Left ventricle myocardium inferior (tissue), 1 donor: Measurements from ENCODE around the gene SSH2. TPM values are rescaled to one million over a fixed set of nuclear protein-coding genes. Genes with fewer than 3 reads are reported as not detected.

Experiments used
- DNase-seq: peaks from one replicate; pipeline ENCODE4 v3.0.0-alpha.2; 2020
- H3K27ac ChIP-seq: fragments of 200-600 bp; replicated peaks from 2 replicates; pipeline ENCODE4 v1.8.0; 2021
- H3K27me3 ChIP-seq: fragments of 200-600 bp; 2 replicates; pipeline ENCODE4 v1.8.0; 2021; ENCODE audit warnings: low read depth
- H3K36me3 ChIP-seq: fragments of 200-600 bp; 2 replicates; pipeline ENCODE4 v1.8.0; 2021
- H3K4me1 ChIP-seq: fragments of 200-600 bp; 2 replicates; pipeline ENCODE4 v1.8.0; 2021
- H3K4me3 ChIP-seq: fragments of 200-600 bp; 2 replicates; pipeline ENCODE4 v1.8.0; 2021; ENCODE audit warnings: mild to moderate bottlenecking, moderate library complexity
- H3K9me3 ChIP-seq: fragments of 200-600 bp; replicated peaks from 2 replicates; pipeline ENCODE4 v1.8.0; 2021
- CTCF ChIP-seq: fragments of 200-600 bp; IDR thresholded peaks from 2 replicates; pipeline ENCODE4 v1.8.0; 2021; ENCODE audit warnings: antibody characterized with exemption, mild to moderate bottlenecking, borderline replicate concordance
- intact Hi-C: fragments of 100-400 bp; cut with micrococcal nuclease; formaldehyde crosslinking; loops from one replicate; pipeline ENCODE4 v1.11.0; 2022
- total RNA-seq: library from RNA; stranded (reverse); fragmentation: NEBNext Ultra II Directional; extraction: Animal tissue kit (Norgen Biotek cat#: 25700); gene quantifications from one replicate; pipeline ENCODE4 v1.2.1, GENCODE V29; 2021
- donor health status: DM: no; HTN: yes; CAD: no; lungs with severe emphysema.

The SSH2 gene
- total RNA-seq, 1 donor from 2014 or later: 28.6 TPM

GRCh38 chr17:29807520-29808361, 122.3 kb downstream of the SSH2 start:
- H3K9me3 ChIP-seq: no peaks in the 10 kb centered on the region
- no peaks in the 10 kb centered on the region for H3K4me1 ChIP-seq
- H3K4me3 ChIP-seq: no peak overlapping the region
- intact Hi-C loops: loop anchor here (2.0 kb wide), 1 partner anchor 123 kb away; the partner anchor contains the start of gene SSH2
- peak; percentile 23 for DNase-seq
- H3K27me3 ChIP-seq: no peaks in the 10 kb centered on the region
- no peaks in the 10 kb centered on the region for H3K36me3 ChIP-seq
- peak; percentile 84 for TF ChIP-seq CTCF
- no peak overlapping the region for H3K27ac ChIP-seq

- no peaks in the 10 kb centered on the region for H3K4me1 ChIP-seq
- H3K36me3 ChIP-seq: no peaks in the 10 kb centered on the region
- H3K4me3 ChIP-seq: no peak overlapping the region
- H3K9me3 ChIP-seq: no peaks in the 10 kb centered on the region
- no peak for TF ChIP-seq CTCF
- DNase-seq: no peak
- no peak overlapping the region for H3K27ac ChIP-seq
- H3K27me3 ChIP-seq: no peaks in the 10 kb centered on the region
- intact Hi-C loops: no loop called here
Measured at GRCh38 chr17:29802246-29802645, 127.8 kb downstream of the SSH2 start.

- H3K27ac ChIP-seq: no peak overlapping the region
- intact Hi-C loops: no loop called here
- no peak for DNase-seq
Measured at GRCh38 chr17:29800457-29800856, 129.6 kb downstream of the SSH2 start.

GRCh38 chr17:29796652-29797051, 133.4 kb downstream of the SSH2 start:
- Histone ChIP-seq H3K27ac (no peak overlapping the region), H3K27me3 (no peaks in the 10 kb centered on the region), H3K4me1 (no peaks in the 10 kb centered on the region), H3K36me3 (peaks cover 13% of the 10 kb centered on the region), H3K4me3 (no peak overlapping the region), H3K9me3 (no peaks in the 10 kb centered on the region)
- DNase-seq: no peak
- no peak for TF ChIP-seq CTCF
- intact Hi-C loops: no loop called here

More at GRCh38 chr17:29800457-29800856, 129.6 kb downstream of the SSH2 start:
- H3K9me3 ChIP-seq: no peaks in the 10 kb centered on the region
- no peaks in the 10 kb centered on the region for H3K36me3 ChIP-seq
- no peak for TF ChIP-seq CTCF
- H3K4me1 ChIP-seq: no peaks in the 10 kb centered on the region
- H3K4me3 ChIP-seq: no peak overlapping the region
- H3K27me3 ChIP-seq: no peaks in the 10 kb centered on the region

- no peaks in the 10 kb centered on the region for H3K9me3 ChIP-seq
- intact Hi-C loops: no loop called here
- H3K36me3 ChIP-seq: peaks cover 13% of the 10 kb centered on the region
- DNase-seq: no peak
- H3K27me3 ChIP-seq: no peaks in the 10 kb centered on the region
- no peak overlapping the region for H3K27ac ChIP-seq
- no peak overlapping the region for H3K4me3 ChIP-seq
- peaks cover 12% of the 10 kb centered on the region for H3K4me1 ChIP-seq
- no peak for TF ChIP-seq CTCF
Measured at GRCh38 chr17:29793501-29793900, 136.5 kb downstream of the SSH2 start.
